NCI-H146 treated with DMSO at 0.1 percent for 48 hours (cell line): ENCODE data around the gene DNASE1L3.
A peak's percentile ranks its signal among the peaks of the same experiment; 100 is the strongest.

Experiments used
- DNase-seq: peaks from one replicate; lab custom pipeline; 2025; ENCODE audit not compliant: unreplicated experiment; lab: John Stamatoyannopoulos, UW

DNASE1L3 gene

GRCh38 chr3:58161435-58162398, 49.1 kb downstream of the DNASE1L3 start:
- no peak for DNase-seq

- no peak for DNase-seq
Measured at GRCh38 chr3:58160399-58160798, 50.4 kb downstream of the DNASE1L3 start.

- DNase-seq: no peak
Measured at GRCh38 chr3:58158442-58159153, 52.2 kb downstream of the DNASE1L3 start.

- DNase-seq: no peak
Measured at GRCh38 chr3:58157700-58158099, 53.1 kb downstream of the DNASE1L3 start.

GRCh38 chr3:58155838-58156237, 54.9 kb downstream of the DNASE1L3 start:
- no peak for DNase-seq

GRCh38 chr3:58154626-58155449, 55.9 kb downstream of the DNASE1L3 start:
- DNase-seq: no peak

GRCh38 chr3:58153371-58153770, 57.4 kb downstream of the DNASE1L3 start:
- no peak for DNase-seq

GRCh38 chr3:58152225-58153015, 58.4 kb downstream of the DNASE1L3 start:
- no peak for DNase-seq

GRCh38 chr3:58151637-58152036, 59.1 kb downstream of the DNASE1L3 start:
- no peak for DNase-seq

GRCh38 chr3:58150810-58151199, 60.0 kb downstream of the DNASE1L3 start:
- no peak for DNase-seq

GRCh38 chr3:58150130-58150809, 60.5 kb downstream of the DNASE1L3 start:
- DNase-seq: no peak

- no peak for DNase-seq
Measured at GRCh38 chr3:58148049-58148448, 62.7 kb downstream of the DNASE1L3 start.

GRCh38 chr3:58144478-58145325, 66.1 kb downstream of the DNASE1L3 start:
- peak; percentile 50 for DNase-seq

- DNase-seq: no peak
Measured at GRCh38 chr3:58143417-58144055, 67.2 kb downstream of the DNASE1L3 start.
